ENCODE results near the gene TRAK1.

TRAK1 gene

GRCh38 chr3:42176242-42177034 lies 85.3 kb downstream of the TRAK1 start:
- TF ChIP-seq GATA3 (IDR thresholded peaks at IDR 0.05; ENCODE audit: low read depth, low read length), result no peak
- no peak for TF ChIP-seq GATA2 (IDR thresholded peaks at IDR 0.05; ENCODE audit: low read depth, low read length)

- no peak for TF ChIP-seq GATA3 (IDR thresholded peaks at IDR 0.05; ENCODE audit: low read depth, low read length)
- no peak for TF ChIP-seq GATA2 (IDR thresholded peaks at IDR 0.05; ENCODE audit: low read depth, low read length)
Observed at GRCh38 chr3:42177068-42177800, 86.1 kb downstream of the TRAK1 start.

- no peak for TF ChIP-seq GATA2 (IDR thresholded peaks at IDR 0.05; ENCODE audit: low read depth, low read length)
- TF ChIP-seq GATA3 (IDR thresholded peaks at IDR 0.05; ENCODE audit: low read depth, low read length), result no peak
Observed at GRCh38 chr3:42177801-42178150, 86.6 kb downstream of the TRAK1 start.

- no peak for TF ChIP-seq GATA3 (IDR thresholded peaks at IDR 0.05; ENCODE audit: low read depth, low read length)
- TF ChIP-seq GATA2 (IDR thresholded peaks at IDR 0.05; ENCODE audit: low read depth, low read length), result no peak
Observed at GRCh38 chr3:42179110-42179725, 88.1 kb downstream of the TRAK1 start.

GRCh38 chr3:42180901-42181300 lies 89.7 kb downstream of the TRAK1 start:
- TF ChIP-seq GATA3 (IDR thresholded peaks at IDR 0.05; ENCODE audit: low read depth, low read length) (no peak), GATA2 (IDR thresholded peaks at IDR 0.05; ENCODE audit: low read depth, low read length) (no peak)

- no peak for TF ChIP-seq GATA2 (IDR thresholded peaks at IDR 0.05; ENCODE audit: low read depth, low read length)
- TF ChIP-seq GATA3 (IDR thresholded peaks at IDR 0.05; ENCODE audit: low read depth, low read length), result no peak
Observed at GRCh38 chr3:42182555-42182954, 91.4 kb downstream of the TRAK1 start.

- TF ChIP-seq GATA3 (IDR thresholded peaks at IDR 0.05; ENCODE audit: low read depth, low read length) (no peak), GATA2 (IDR thresholded peaks at IDR 0.05; ENCODE audit: low read depth, low read length) (no peak)
Observed at GRCh38 chr3:42183991-42184632, 93.0 kb downstream of the TRAK1 start.

GRCh38 chr3:42184651-42185443 lies 93.7 kb downstream of the TRAK1 start:
- TF ChIP-seq GATA2 (IDR thresholded peaks at IDR 0.05; ENCODE audit: low read depth, low read length), result no peak
- no peak for TF ChIP-seq GATA3 (IDR thresholded peaks at IDR 0.05; ENCODE audit: low read depth, low read length)

GRCh38 chr3:42187936-42188335 lies 96.8 kb downstream of the TRAK1 start:
- TF ChIP-seq GATA3 (IDR thresholded peaks at IDR 0.05; ENCODE audit: low read depth, low read length) (no peak), GATA2 (IDR thresholded peaks at IDR 0.05; ENCODE audit: low read depth, low read length) (no peak)

GRCh38 chr3:42188376-42188775 lies 97.2 kb downstream of the TRAK1 start:
- no peak for TF ChIP-seq GATA2 (IDR thresholded peaks at IDR 0.05; ENCODE audit: low read depth, low read length)
- no peak for TF ChIP-seq GATA3 (IDR thresholded peaks at IDR 0.05; ENCODE audit: low read depth, low read length)

- TF ChIP-seq GATA3 (IDR thresholded peaks at IDR 0.05; ENCODE audit: low read depth, low read length), result no peak
- no peak for TF ChIP-seq GATA2 (IDR thresholded peaks at IDR 0.05; ENCODE audit: low read depth, low read length)
Observed at GRCh38 chr3:42189001-42189460, 97.9 kb downstream of the TRAK1 start.

GRCh38 chr3:42189736-42190135 lies 98.6 kb downstream of the TRAK1 start:
- TF ChIP-seq GATA3 (IDR thresholded peaks at IDR 0.05; ENCODE audit: low read depth, low read length), result no peak
- no peak for TF ChIP-seq GATA2 (IDR thresholded peaks at IDR 0.05; ENCODE audit: low read depth, low read length)

GRCh38 chr3:42190701-42191442 lies 99.7 kb downstream of the TRAK1 start:
- TF ChIP-seq GATA2 (IDR thresholded peaks at IDR 0.05; ENCODE audit: low read depth, low read length), result no peak
- TF ChIP-seq GATA3 (IDR thresholded peaks at IDR 0.05; ENCODE audit: low read depth, low read length), result no peak

Data from SH-SY5Y (cell line).